Neuronal stem cell (in vitro differentiated cells): ENCODE data around the gene ACMSD.

Experiments used
- DNase-seq: peaks from one replicate; pipeline ENCODE4 v3.0.0-alpha.2; 2013; ENCODE audit warnings: low spot score
- H2AFZ ChIP-seq: one replicate; pipeline ENCODE4 v1.6.1; 2013; ENCODE audit warnings: mild to moderate bottlenecking, low read length, inconsistent platforms
- H2AK5ac ChIP-seq: 2 replicates; pipeline ENCODE4 v1.6.1; 2013; ENCODE audit warnings: low read depth, mild to moderate bottlenecking, inconsistent platforms, low read length, moderate library complexity, mixed read lengths
- H2BK120ac ChIP-seq: 2 replicates; pipeline ENCODE4 v1.6.1; 2013; ENCODE audit warnings: low read depth, mild to moderate bottlenecking, inconsistent platforms, low read length, moderate library complexity, mixed read lengths
- H2BK12ac ChIP-seq: one replicate; pipeline ENCODE4 v1.6.1; 2013; ENCODE audit warnings: low read length, inconsistent platforms
- H2BK15ac ChIP-seq: 2 replicates; pipeline ENCODE4 v1.6.1; 2013; ENCODE audit warnings: mild to moderate bottlenecking, low read length, inconsistent platforms, mixed read lengths
- H2BK5ac ChIP-seq: one replicate; pipeline ENCODE4 v1.6.1; 2013; ENCODE audit warnings: inconsistent platforms, mild to moderate bottlenecking, low read length, moderate library complexity
- H3K14ac ChIP-seq: one replicate; pipeline ENCODE4 v1.6.1; 2013; ENCODE audit warnings: low read length, inconsistent platforms
- H3K18ac ChIP-seq: 2 replicates; pipeline ENCODE4 v1.6.1; 2013; ENCODE audit warnings: low read length, inconsistent platforms
- H3K23ac ChIP-seq: 2 replicates; pipeline ENCODE4 v1.6.1; 2013; ENCODE audit warnings: low read depth, mild to moderate bottlenecking, mixed read lengths, low read length, inconsistent platforms; ENCODE audit not compliant: poor library complexity
- H3K27ac ChIP-seq: replicated peaks from 3 replicates; pipeline ENCODE4 v1.5.1; 2013; ENCODE audit warnings: low read length, inconsistent platforms
- H3K27me3 ChIP-seq, 3 experiments: 2 replicates each; pipeline ENCODE4 v1.6.1; 2013; ENCODE audit warnings: low read length in 3 of 3, mild to moderate bottlenecking in 2 of 3, inconsistent platforms in 1 of 3, low read depth in 1 of 3, mixed read lengths in 1 of 3, moderate library complexity in 1 of 3; ENCODE audit not compliant: control insufficient read depth in 3 of 3, insufficient read depth in 3 of 3
- H3K36me3 ChIP-seq, 2 donors: replicated peaks in 1 of 2; 2 replicates each; pipeline ENCODE4 v1.6.1; 2013; ENCODE audit warnings: low read length in 2 of 2; ENCODE audit not compliant: control insufficient read depth in 2 of 2, insufficient read depth in 2 of 2
- H3K4ac ChIP-seq: 2 replicates; pipeline ENCODE4 v1.6.1; 2013; ENCODE audit warnings: inconsistent platforms, mild to moderate bottlenecking, low read length, moderate library complexity
- H3K4me1 ChIP-seq, 2 donors: 1 replicate in 1 of 2; 2 replicates in 1 of 2; pipeline ENCODE4 v1.6.1; 2013; ENCODE audit warnings: low read length in 2 of 2, low read depth in 1 of 2; ENCODE audit not compliant: control insufficient read depth in 2 of 2, insufficient read depth in 1 of 2
- H3K4me2 ChIP-seq: one replicate; pipeline ENCODE4 v1.6.1; 2013; ENCODE audit warnings: mild to moderate bottlenecking, low read length, inconsistent platforms; ENCODE audit not compliant: insufficient read depth, poor library complexity, severe bottlenecking
- H3K4me3 ChIP-seq, 2 donors: 2 replicates each; pipeline ENCODE4 v1.5.1; 2013; ENCODE audit warnings: low read length in 2 of 2, mild to moderate bottlenecking in 2 of 2, inconsistent platforms in 1 of 2, moderate library complexity in 1 of 2
- H3K79me1 ChIP-seq: one replicate; pipeline ENCODE4 v1.6.1; 2013; ENCODE audit warnings: low read depth, mild to moderate bottlenecking, inconsistent platforms, low read length, moderate library complexity
- H3K9ac ChIP-seq: one replicate; pipeline ENCODE4 v1.6.1; 2013; ENCODE audit warnings: mild to moderate bottlenecking, low read depth, low read length, inconsistent platforms; ENCODE audit not compliant: poor library complexity
- H3K9me3 ChIP-seq, 2 donors: replicated peaks in 1 of 2; 2 replicates each; pipeline versions ENCODE3 to v1.6.1; 2013; ENCODE audit warnings: low read length in 2 of 2, mild to moderate bottlenecking in 2 of 2, inconsistent platforms in 1 of 2, low read depth in 1 of 2, mixed read lengths in 1 of 2, moderate library complexity in 1 of 2; ENCODE audit not compliant: control insufficient read depth in 2 of 2, insufficient read depth in 1 of 2
- H4K8ac ChIP-seq: one replicate; pipeline ENCODE4 v1.6.1; 2013; ENCODE audit warnings: low read depth, mild to moderate bottlenecking, inconsistent platforms, low read length, moderate library complexity
- H4K91ac ChIP-seq: one replicate; pipeline ENCODE4 v1.6.1; 2013; ENCODE audit warnings: low read length, low read depth, mild to moderate bottlenecking, inconsistent platforms; ENCODE audit not compliant: poor library complexity
- WGBS, 2 donors: extraction: QIAGEN DNeasy Blood & Tissue Kit; methylation state at CpG; one replicate each; pipeline ENCODE4 v1.1.7; 2013; ENCODE audit warnings: missing lambda C conversion rate in 2 of 2, mixed read lengths in 1 of 2; ENCODE audit not compliant: insufficient read length in 2 of 2, insufficient replicate concordance in 1 of 2; ENCODE audit errors: extremely low coverage in 2 of 2; 5-methylcytosine and 5-hydroxymethylcytosine counted together

Gene ACMSD

GRCh38 chr2:134836986-134837385, 1.4 kb upstream of the ACMSD start:
- Histone ChIP-seq H3K4me3 (no peak overlapping the region), H3K36me3 (no peaks in the 10 kb centered on the region), H3K27me3 (peaks cover 0 to 6% (median 0%) of the 10 kb centered on the region in 3 experiments), H3K14ac (no peak overlapping the region), H2BK5ac (no peak overlapping the region), H3K23ac (no peak overlapping the region), H3K9me3 (no peaks in the 10 kb centered on the region), H4K91ac (no peak overlapping the region), H3K4ac (no peak overlapping the region), H3K27ac (no peak overlapping the region), H2BK120ac (no peak overlapping the region), H3K79me1 (no peaks in the 10 kb centered on the region), H2AK5ac (no peak overlapping the region), H3K4me2 (no peak overlapping the region), H3K4me1 (no peaks in the 10 kb centered on the region), H3K9ac (no peak overlapping the region), H2BK15ac (no peak overlapping the region), H2BK12ac (no peak overlapping the region), H4K8ac (no peak overlapping the region), H2AFZ (no peak overlapping the region), H3K18ac (no peak overlapping the region)
- DNase-seq, result no peak
- no CpG with 5 or more reads among the region's 2 CpGs for WGBS, 2 donors

DNA sequence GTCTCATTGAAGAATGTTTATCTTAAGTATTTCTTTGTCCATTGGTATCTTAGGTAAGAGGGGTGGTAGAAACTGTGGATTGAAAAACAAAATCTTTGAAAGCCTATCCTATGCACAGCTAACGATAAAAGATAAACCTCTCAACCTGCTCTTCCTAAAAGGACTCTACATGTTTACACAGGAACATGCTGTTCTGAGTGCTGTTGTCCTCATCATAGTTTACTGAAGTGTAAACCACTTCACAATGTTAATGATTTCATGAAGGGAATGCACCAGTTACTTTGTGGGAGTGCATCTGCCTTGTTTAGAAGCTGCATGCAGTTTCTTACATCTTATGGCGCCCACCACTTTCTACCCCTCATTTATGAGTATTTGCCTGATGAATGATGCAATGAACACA, 1.2 kb downstream of the ACMSD start:
- H4K8ac ChIP-seq, result no peak overlapping the region
- no peak overlapping the region for H3K23ac ChIP-seq
- H3K4ac ChIP-seq, result no peak overlapping the region
- no peak overlapping the region for H3K27ac ChIP-seq
- H2BK15ac ChIP-seq, result no peak overlapping the region
- no peak overlapping the region for H4K91ac ChIP-seq
- H2BK5ac ChIP-seq, result no peak overlapping the region
- H3K4me2 ChIP-seq, result no peak overlapping the region
- H2BK12ac ChIP-seq, result no peak overlapping the region
- peaks cover 0 to 10% (median 0%) of the 10 kb centered on the region in 3 experiments for H3K27me3 ChIP-seq
- H2AFZ ChIP-seq, result no peak overlapping the region
- no peak overlapping the region for H3K9ac ChIP-seq
- no peaks in the 10 kb centered on the region for H3K36me3 ChIP-seq
- H3K4me3 ChIP-seq, result no peak overlapping the region
- H3K14ac ChIP-seq, result no peak overlapping the region
- no CpG with 5 or more reads among the region's 2 CpGs for WGBS, 2 donors
- no peak overlapping the region for H2AK5ac ChIP-seq
- H3K9me3 ChIP-seq, result peaks cover 0 to 2% of the 10 kb centered on the region in 2 donors
- no peak overlapping the region for H3K18ac ChIP-seq
- no peak for DNase-seq
- no peaks in the 10 kb centered on the region for H3K4me1 ChIP-seq
- no peaks in the 10 kb centered on the region for H3K79me1 ChIP-seq
- H2BK120ac ChIP-seq, result no peak overlapping the region

DNA sequence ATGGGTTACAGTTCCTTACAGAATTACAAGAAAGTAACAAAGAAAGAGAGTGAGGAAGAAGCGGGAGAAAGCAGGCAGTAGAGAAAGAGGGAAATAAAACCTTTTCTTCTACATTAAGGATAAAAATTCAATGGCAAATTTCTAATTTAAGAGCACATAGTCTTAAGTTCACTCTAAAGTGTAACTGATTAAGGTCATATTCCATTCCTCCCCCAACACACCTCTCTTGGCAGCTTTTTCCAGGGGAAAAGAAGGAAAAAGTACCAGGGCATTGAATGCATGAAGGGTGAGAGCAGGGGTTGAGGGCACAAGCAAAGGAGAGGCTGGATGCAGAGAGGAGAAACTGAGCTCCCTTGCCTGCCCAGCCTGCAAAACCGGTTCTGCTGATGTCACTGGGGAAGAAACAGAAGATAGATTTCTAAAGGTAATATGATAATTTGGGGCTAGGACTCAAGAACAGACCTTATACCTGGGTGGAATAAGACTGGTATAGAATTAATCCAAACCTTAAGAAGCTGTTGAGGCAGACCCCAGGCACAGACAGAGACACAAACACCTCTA, 4.6 kb downstream of the ACMSD start:
- no CpG with 5 or more reads among the region's 2 CpGs for WGBS, 2 donors

GRCh38 chr2:134843968-134844367, 5.6 kb downstream of the ACMSD start:
- H3K14ac ChIP-seq, result peak overlapping the region; percentile 67
- peaks cover 0 to 2% of the 10 kb centered on the region in 2 donors for H3K9me3 ChIP-seq
- no peak overlapping the region for H2BK15ac ChIP-seq
- no peak overlapping the region for H3K27ac ChIP-seq
- H4K8ac ChIP-seq, result no peak overlapping the region
- H3K9ac ChIP-seq, result no peak overlapping the region
- no peak overlapping the region for H3K23ac ChIP-seq
- peaks cover 0 to 10% (median 0%) of the 10 kb centered on the region in 3 experiments for H3K27me3 ChIP-seq
- peak overlapping the region in 1 of 2 donors; percentile 32 for H3K4me3 ChIP-seq
- H3K79me1 ChIP-seq, result no peaks in the 10 kb centered on the region
- no peak overlapping the region for H2BK12ac ChIP-seq
- DNase-seq, result no peak
- H4K91ac ChIP-seq, result no peak overlapping the region
- WGBS, 2 donors, result no CpG with 5 or more reads among the region's 4 CpGs
- no peak overlapping the region for H2AK5ac ChIP-seq
- H3K36me3 ChIP-seq, result no peaks in the 10 kb centered on the region
- no peak overlapping the region for H2AFZ ChIP-seq
- H3K4me2 ChIP-seq, result no peak overlapping the region
- no peak overlapping the region for H2BK5ac ChIP-seq
- H3K18ac ChIP-seq, result no peak overlapping the region
- no peak overlapping the region for H3K4ac ChIP-seq
- H2BK120ac ChIP-seq, result no peak overlapping the region
- no peaks in the 10 kb centered on the region for H3K4me1 ChIP-seq

More for the DNA sequence above, 4.6 kb downstream of the ACMSD start:
- Histone ChIP-seq H3K4me1 (no peaks in the 10 kb centered on the region), H3K4ac (no peak overlapping the region), H2BK5ac (no peak overlapping the region), H2BK12ac (no peak overlapping the region), H3K23ac (no peak overlapping the region), H3K79me1 (no peaks in the 10 kb centered on the region), H2BK15ac (no peak overlapping the region), H3K27ac (no peak overlapping the region), H2AFZ (no peak overlapping the region), H4K8ac (no peak overlapping the region), H4K91ac (no peak overlapping the region), H3K9ac (no peak overlapping the region), H3K36me3 (no peaks in the 10 kb centered on the region), H2BK120ac (no peak overlapping the region), H3K27me3 (peaks cover 0 to 10% (median 0%) of the 10 kb centered on the region in 3 experiments), H3K14ac (no peak overlapping the region), H2AK5ac (no peak overlapping the region), H3K4me2 (no peak overlapping the region), H3K4me3 (no peak overlapping the region), H3K9me3 (peaks cover 0 to 2% of the 10 kb centered on the region in 2 donors), H3K18ac (no peak overlapping the region)
- no peak for DNase-seq
